Stimulated activated effector memory CD8-positive, alpha-beta T cell treated with anti-CD3 and anti-CD28 coated beads, Interleukin-12 subunit alpha, Interleukin-12 subunit beta, amount 100 ng/mL, for 72 hours (primary cell): ENCODE measurements around the gene SUMO1.
"Not testable (repeated sequence)": the region's sequence is repeated elsewhere in the genome, so short reads cannot be mapped to it uniquely, and the experiment has no call there.

Experiments
- ATAC-seq: fragments of 150-1000 bp; cut with Tn5 transposase; 2 replicates; pipeline ENCODE4 v1.10.0; 2021
- DNase-seq, 2 donors: peaks; one replicate each; pipeline ENCODE4 v3.0.0; 2021 to 2022; ENCODE audit warnings: low spot score in 2 of 2
- H3K27ac Mint-ChIP-seq: one replicate; pipeline ENCODE4 v1.8.0; 2022; ENCODE audit warnings: mild to moderate bottlenecking, mixed read lengths
- H3K36me3 Mint-ChIP-seq: one replicate; pipeline ENCODE4 v1.8.0; 2022; ENCODE audit warnings: mild to moderate bottlenecking, mixed read lengths
- H3K4me1 Mint-ChIP-seq: one replicate; pipeline ENCODE4 v1.8.0; 2022; ENCODE audit warnings: mixed read lengths
- H3K4me3 Mint-ChIP-seq: one replicate; pipeline ENCODE4 v1.8.0; 2022; ENCODE audit warnings: mild to moderate bottlenecking, mixed read lengths
- H3K9me3 Mint-ChIP-seq: one replicate; pipeline ENCODE4 v1.8.0; 2022; ENCODE audit warnings: mixed read lengths

SUMO1 gene

GRCh38 chr2:202238234-202239197, at the start of gene SUMO1:
Gene SUMO1, minus strand, starts transcription at chr2:202238597. Its CDS starts 146 bp downstream, at chr2:202238451.
- Mint-ChIP-seq H3K27ac (peak within 1 kb of the TSS; percentile 98), H3K4me3 (peak within 1 kb of the TSS; percentile 97), H3K4me1 (peaks cover 9% of the 10 kb centered on the region), H3K36me3 (peaks cover 9% of the 10 kb centered on the region), H3K9me3 (no peaks in the 10 kb centered on the region)
- DNase-seq = peak; percentile 69 to 93
- peak; percentile 97 for ATAC-seq

GRCh38 chr2:202286595-202286994, 48.2 kb upstream of the SUMO1 start:
- H3K9me3 Mint-ChIP-seq = no peaks in the 10 kb centered on the region
- no peak overlapping the region for H3K4me3 Mint-ChIP-seq
- no peak for DNase-seq
- H3K27ac Mint-ChIP-seq = no peak overlapping the region
- ATAC-seq = no peak
- peaks cover 1% of the 10 kb centered on the region for H3K4me1 Mint-ChIP-seq
- H3K36me3 Mint-ChIP-seq = no peaks in the 10 kb centered on the region

GRCh38 chr2:202278944-202279343, 40.5 kb upstream of the SUMO1 start:
- Mint-ChIP-seq H3K4me1 (peaks cover 35% of the 10 kb centered on the region), H3K9me3 (no peaks in the 10 kb centered on the region), H3K36me3 (no peaks in the 10 kb centered on the region), H3K4me3 (peak overlapping the region; percentile 49), H3K27ac (peak overlapping the region; percentile 95)
- ATAC-seq (no peak), DNase-seq (no peak)

GRCh38 chr2:202278036-202278760, 39.8 kb upstream of the SUMO1 start:
- Mint-ChIP-seq H3K27ac (peak overlapping the region; percentile 95), H3K36me3 (no peaks in the 10 kb centered on the region)

GRCh38 chr2:202276078-202276720, 37.8 kb upstream of the SUMO1 start:
- peak overlapping the region; percentile 49 for H3K4me3 Mint-ChIP-seq
- H3K36me3 Mint-ChIP-seq, H3K9me3 Mint-ChIP-seq, DNase-seq: not testable (repeated sequence)
- H3K27ac Mint-ChIP-seq = peak overlapping the region; percentile 95
- ATAC-seq = peak; percentile 82
- peaks cover 43% of the 10 kb centered on the region for H3K4me1 Mint-ChIP-seq

More at GRCh38 chr2:202278036-202278760, 39.8 kb upstream of the SUMO1 start:
- ATAC-seq (peak; percentile 95), DNase-seq (peak in 1 of 2 donors; percentile 67)
- peaks cover 35% of the 10 kb centered on the region for H3K4me1 Mint-ChIP-seq
- H3K4me3 Mint-ChIP-seq = peak overlapping the region; percentile 49
- H3K9me3 Mint-ChIP-seq = no peaks in the 10 kb centered on the region

- Mint-ChIP-seq H3K4me3 (no peak overlapping the region), H3K9me3 (no peaks in the 10 kb centered on the region), H3K27ac (peak overlapping the region; percentile 86), H3K4me1 (peaks cover 33% of the 10 kb centered on the region), H3K36me3 (no peaks in the 10 kb centered on the region)
- DNase-seq (no peak), ATAC-seq (no peak)
Observed at GRCh38 chr2:202270487-202270886, 32.1 kb upstream of the SUMO1 start.

- Mint-ChIP-seq H3K27ac (peak overlapping the region; percentile 86), H3K9me3 (no peaks in the 10 kb centered on the region), H3K36me3 (no peaks in the 10 kb centered on the region), H3K4me1 (peaks cover 29% of the 10 kb centered on the region), H3K4me3 (no peak overlapping the region)
- DNase-seq (peak in 1 of 2 donors; percentile 58), ATAC-seq (peak; percentile 25)
Observed at GRCh38 chr2:202269585-202269984, 31.2 kb upstream of the SUMO1 start.

- no peaks in the 10 kb centered on the region for H3K9me3 Mint-ChIP-seq
- H3K4me1 Mint-ChIP-seq = peaks cover 25% of the 10 kb centered on the region
- no peak for ATAC-seq
- no peak for DNase-seq
- H3K4me3 Mint-ChIP-seq = no peak overlapping the region
- peaks cover 7% of the 10 kb centered on the region for H3K36me3 Mint-ChIP-seq
- no peak overlapping the region for H3K27ac Mint-ChIP-seq
Observed at GRCh38 chr2:202267495-202267894, 29.1 kb upstream of the SUMO1 start.

- Mint-ChIP-seq H3K27ac (no peak within 1 kb of the TSS), H3K4me1 (peaks cover 15% of the 10 kb centered on the region), H3K9me3 (no peaks in the 10 kb centered on the region), H3K36me3 (peaks cover 7% of the 10 kb centered on the region), H3K4me3 (no peak within 1 kb of the TSS)
- ATAC-seq (peak; percentile 92), DNase-seq (peak; percentile 68 to 92)
Observed at GRCh38 chr2:202265467-202266277, 27.3 kb upstream of the SUMO1 start, which contains the start of gene NOP58. Gene NOP58, plus strand, starts transcription at chr2:202265763. Its CDS starts 179 bp downstream, at chr2:202265942.

- no peak overlapping the region for H3K4me3 Mint-ChIP-seq
- peaks cover 7% of the 10 kb centered on the region for H3K36me3 Mint-ChIP-seq
- no peaks in the 10 kb centered on the region for H3K4me1 Mint-ChIP-seq
- DNase-seq = no peak
- H3K9me3 Mint-ChIP-seq = no peaks in the 10 kb centered on the region
- ATAC-seq = no peak
- no peak overlapping the region for H3K27ac Mint-ChIP-seq
Observed at GRCh38 chr2:202261531-202261930, 23.1 kb upstream of the SUMO1 start.

GRCh38 chr2:202251494-202251893, 13.1 kb upstream of the SUMO1 start:
- no peak overlapping the region for H3K27ac Mint-ChIP-seq
- no peak for ATAC-seq
- no peaks in the 10 kb centered on the region for H3K36me3 Mint-ChIP-seq
- H3K4me3 Mint-ChIP-seq = no peak overlapping the region
- no peaks in the 10 kb centered on the region for H3K9me3 Mint-ChIP-seq
- H3K4me1 Mint-ChIP-seq = no peaks in the 10 kb centered on the region
- DNase-seq = no peak

- Mint-ChIP-seq H3K4me1 (no peaks in the 10 kb centered on the region), H3K36me3 (no peaks in the 10 kb centered on the region), H3K27ac (no peak overlapping the region), H3K9me3 (no peaks in the 10 kb centered on the region), H3K4me3 (no peak overlapping the region)
- DNase-seq (no peak), ATAC-seq (no peak)
Observed at GRCh38 chr2:202249521-202250253, 11.3 kb upstream of the SUMO1 start.

GRCh38 chr2:202247710-202248109, 9.3 kb upstream of the SUMO1 start:
- DNase-seq, H3K4me1 Mint-ChIP-seq: not testable (repeated sequence)

GRCh38 chr2:202237787-202238233, 587 bp downstream of the SUMO1 start:
- peak overlapping the region; percentile 97 for H3K4me3 Mint-ChIP-seq
- ATAC-seq (peak; percentile 62), DNase-seq (peak in 1 of 2 donors; percentile 14)
- no peaks in the 10 kb centered on the region for H3K9me3 Mint-ChIP-seq
- H3K4me1 Mint-ChIP-seq = peaks cover 9% of the 10 kb centered on the region
- peaks cover 12% of the 10 kb centered on the region for H3K36me3 Mint-ChIP-seq
- peak overlapping the region; percentile 98 for H3K27ac Mint-ChIP-seq

More at GRCh38 chr2:202247710-202248109, 9.3 kb upstream of the SUMO1 start:
- H3K27ac Mint-ChIP-seq, H3K9me3 Mint-ChIP-seq, H3K4me3 Mint-ChIP-seq, H3K36me3 Mint-ChIP-seq, ATAC-seq: not testable (repeated sequence)
